Activated naive CD4-positive, alpha-beta T cell treated with anti-CD3 and anti-CD28 coated beads, Interleukin-2, amount 50 U/mL, for 24 hours (primary cell): ENCODE results near the gene COL27A1.

Source experiments
- H3K27ac Mint-ChIP-seq: one replicate; pipeline ENCODE4 v1.8.0; 2021; ENCODE audit warnings: mild to moderate bottlenecking, mixed read lengths
- H3K27me3 Mint-ChIP-seq: one replicate; pipeline ENCODE4 v1.8.0; 2021; ENCODE audit warnings: mixed read lengths
- H3K36me3 Mint-ChIP-seq: one replicate; pipeline ENCODE4 v1.8.0; 2021; ENCODE audit warnings: mixed read lengths
- H3K4me1 Mint-ChIP-seq: one replicate; pipeline ENCODE4 v1.8.0; 2021; ENCODE audit warnings: mixed read lengths
- H3K4me3 Mint-ChIP-seq: one replicate; pipeline ENCODE4 v1.8.0; 2021; ENCODE audit warnings: mild to moderate bottlenecking, mixed read lengths
- H3K9me3 Mint-ChIP-seq: one replicate; pipeline ENCODE4 v1.8.0; 2021; ENCODE audit warnings: mixed read lengths

The COL27A1 gene

GRCh38 chr9:114196117-114196516, 40.8 kb downstream of the COL27A1 start:
- H3K36me3 Mint-ChIP-seq = no peaks in the 10 kb centered on the region
- H3K4me3 Mint-ChIP-seq = no peak overlapping the region
- H3K9me3 Mint-ChIP-seq = no peaks in the 10 kb centered on the region
- no peak overlapping the region for H3K27ac Mint-ChIP-seq
- H3K27me3 Mint-ChIP-seq = no peaks in the 10 kb centered on the region
- H3K4me1 Mint-ChIP-seq = no peaks in the 10 kb centered on the region

GRCh38 chr9:114196979-114197622, 41.8 kb downstream of the COL27A1 start:
- Mint-ChIP-seq H3K27me3 (no peaks in the 10 kb centered on the region), H3K27ac (peak overlapping the region; percentile 74), H3K4me1 (no peaks in the 10 kb centered on the region), H3K4me3 (no peak overlapping the region), H3K9me3 (no peaks in the 10 kb centered on the region), H3K36me3 (no peaks in the 10 kb centered on the region)

- no peak overlapping the region for H3K4me3 Mint-ChIP-seq
- no peaks in the 10 kb centered on the region for H3K36me3 Mint-ChIP-seq
- no peaks in the 10 kb centered on the region for H3K4me1 Mint-ChIP-seq
- H3K27ac Mint-ChIP-seq = no peak overlapping the region
- no peaks in the 10 kb centered on the region for H3K27me3 Mint-ChIP-seq
- H3K9me3 Mint-ChIP-seq = no peaks in the 10 kb centered on the region
These were observed 43.1 kb downstream of the COL27A1 start for GRCh38 chr9:114198249-114199040.

DNA sequence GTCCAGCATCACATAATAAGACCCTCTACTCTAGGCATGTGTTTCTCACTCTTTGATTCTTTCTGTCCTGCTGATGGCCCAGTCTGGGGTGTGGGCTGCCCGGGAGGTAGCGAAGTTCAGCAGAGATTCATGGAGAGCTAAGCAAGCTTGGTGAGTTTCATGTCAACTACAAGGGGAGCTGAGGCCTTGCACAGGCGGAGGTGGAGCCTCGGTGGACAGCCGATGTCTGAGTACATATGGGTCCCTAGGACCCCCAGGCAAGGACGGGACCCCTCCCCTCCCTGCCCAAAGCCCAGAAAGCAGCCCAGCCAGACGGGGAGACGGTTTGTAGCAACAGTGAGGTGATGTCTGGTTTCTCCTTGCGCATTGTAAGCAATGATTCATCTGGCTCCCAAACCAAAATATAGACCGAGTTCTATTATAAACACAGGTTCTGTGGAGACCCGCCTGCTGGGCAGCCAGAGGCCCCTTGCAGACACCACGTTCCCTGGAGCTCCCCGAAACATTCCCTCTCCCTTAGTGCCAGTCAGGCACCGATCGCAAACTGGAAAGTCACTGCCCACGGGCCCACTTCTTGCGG, 45.5 kb downstream of the COL27A1 start:
- no peaks in the 10 kb centered on the region for H3K27me3 Mint-ChIP-seq
- H3K27ac Mint-ChIP-seq = no peak overlapping the region
- H3K4me1 Mint-ChIP-seq = no peaks in the 10 kb centered on the region
- no peak overlapping the region for H3K4me3 Mint-ChIP-seq
- no peaks in the 10 kb centered on the region for H3K36me3 Mint-ChIP-seq
- H3K9me3 Mint-ChIP-seq = no peaks in the 10 kb centered on the region

DNA sequence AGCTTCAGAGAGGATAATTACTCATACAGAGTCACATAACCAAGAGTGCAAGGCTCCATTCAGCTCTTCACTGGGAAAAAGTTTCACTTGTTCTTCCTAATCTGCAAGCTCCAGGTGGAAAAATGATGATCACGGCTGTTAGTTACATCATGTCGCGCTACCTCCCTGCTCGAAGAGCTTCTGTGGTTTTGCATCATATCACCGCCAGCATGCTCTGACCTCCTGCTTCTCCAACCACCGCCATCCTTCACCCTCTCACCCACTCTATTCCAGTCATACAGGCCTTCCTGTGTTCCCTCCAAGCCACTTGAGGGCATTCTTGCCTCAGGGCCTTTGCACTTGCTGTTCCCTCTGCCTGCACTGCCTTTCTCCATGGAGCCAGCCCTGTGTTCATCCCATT, 47.1 kb downstream of the COL27A1 start:
- H3K36me3 Mint-ChIP-seq = no peaks in the 10 kb centered on the region
- H3K27me3 Mint-ChIP-seq = no peaks in the 10 kb centered on the region
- no peak overlapping the region for H3K27ac Mint-ChIP-seq
- no peaks in the 10 kb centered on the region for H3K4me1 Mint-ChIP-seq
- no peak overlapping the region for H3K4me3 Mint-ChIP-seq
- H3K9me3 Mint-ChIP-seq = no peaks in the 10 kb centered on the region

- no peaks in the 10 kb centered on the region for H3K36me3 Mint-ChIP-seq
- H3K9me3 Mint-ChIP-seq = no peaks in the 10 kb centered on the region
- H3K27ac Mint-ChIP-seq = no peak overlapping the region
- H3K4me1 Mint-ChIP-seq = no peaks in the 10 kb centered on the region
- no peak overlapping the region for H3K4me3 Mint-ChIP-seq
- H3K27me3 Mint-ChIP-seq = no peaks in the 10 kb centered on the region
These were observed 47.5 kb downstream of the COL27A1 start for GRCh38 chr9:114202849-114203248.

- H3K36me3 Mint-ChIP-seq = no peaks in the 10 kb centered on the region
- no peaks in the 10 kb centered on the region for H3K27me3 Mint-ChIP-seq
- H3K4me3 Mint-ChIP-seq = no peak overlapping the region
- no peaks in the 10 kb centered on the region for H3K4me1 Mint-ChIP-seq
- no peaks in the 10 kb centered on the region for H3K9me3 Mint-ChIP-seq
- no peak overlapping the region for H3K27ac Mint-ChIP-seq
These were observed 48.2 kb downstream of the COL27A1 start for GRCh38 chr9:114203410-114204140.

GRCh38 chr9:114204265-114204664, 48.9 kb downstream of the COL27A1 start:
- H3K9me3 Mint-ChIP-seq = no peaks in the 10 kb centered on the region
- no peak overlapping the region for H3K27ac Mint-ChIP-seq
- no peak overlapping the region for H3K4me3 Mint-ChIP-seq
- no peaks in the 10 kb centered on the region for H3K36me3 Mint-ChIP-seq
- no peaks in the 10 kb centered on the region for H3K27me3 Mint-ChIP-seq
- no peaks in the 10 kb centered on the region for H3K4me1 Mint-ChIP-seq

DNA sequence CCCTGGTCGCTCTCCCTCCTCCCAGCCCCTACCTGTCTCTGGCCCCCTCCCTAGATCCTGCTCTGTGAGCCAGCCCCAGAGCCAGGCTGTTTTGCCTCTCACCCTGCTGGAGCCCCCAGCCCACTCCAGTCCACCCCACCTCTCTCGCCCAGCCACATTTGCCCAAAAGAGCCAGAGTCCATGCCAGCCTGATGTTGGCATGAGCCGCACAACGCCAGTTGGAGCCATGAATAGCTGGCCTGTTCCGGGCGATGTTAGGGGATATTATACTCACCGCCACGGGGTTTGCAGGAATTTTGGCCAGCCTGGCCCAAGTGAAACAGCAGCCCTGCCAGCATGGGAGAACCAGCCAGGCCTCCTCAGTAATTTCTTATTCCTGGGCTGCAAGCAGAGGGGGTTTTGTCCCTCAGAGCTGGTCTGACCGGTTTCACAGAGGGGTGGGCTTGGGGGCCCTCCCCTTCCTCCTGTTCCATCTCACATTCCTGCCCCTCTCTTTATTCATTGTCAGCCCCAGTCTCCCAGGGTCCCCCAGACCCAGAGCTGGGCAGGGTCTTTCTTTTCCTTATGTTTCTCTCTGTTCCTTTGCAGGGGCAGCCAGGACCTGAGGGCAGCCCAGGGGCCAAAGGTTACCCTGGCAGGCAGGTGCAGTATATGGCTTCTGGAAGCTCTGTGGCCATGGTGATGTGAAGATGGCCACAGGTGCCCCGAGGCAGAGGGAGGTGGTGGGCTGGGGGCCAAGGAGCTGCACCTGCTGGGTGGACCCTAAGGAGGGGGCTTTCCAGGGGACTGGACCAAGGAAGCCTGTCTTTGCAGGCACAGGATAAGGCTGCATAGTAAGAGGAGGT, 50.1 kb downstream of the COL27A1 start:
- H3K27me3 Mint-ChIP-seq = no peaks in the 10 kb centered on the region
- no peak overlapping the region for H3K27ac Mint-ChIP-seq
- H3K4me3 Mint-ChIP-seq = no peak overlapping the region
- H3K9me3 Mint-ChIP-seq = no peaks in the 10 kb centered on the region
- H3K4me1 Mint-ChIP-seq = no peaks in the 10 kb centered on the region
- no peaks in the 10 kb centered on the region for H3K36me3 Mint-ChIP-seq

GRCh38 chr9:114206221-114206789, 51.0 kb downstream of the COL27A1 start:
- H3K9me3 Mint-ChIP-seq = no peaks in the 10 kb centered on the region
- no peak overlapping the region for H3K27ac Mint-ChIP-seq
- H3K4me1 Mint-ChIP-seq = no peaks in the 10 kb centered on the region
- H3K36me3 Mint-ChIP-seq = no peaks in the 10 kb centered on the region
- no peaks in the 10 kb centered on the region for H3K27me3 Mint-ChIP-seq
- no peak overlapping the region for H3K4me3 Mint-ChIP-seq

GRCh38 chr9:114207034-114207810, 51.9 kb downstream of the COL27A1 start:
- Mint-ChIP-seq H3K27ac (no peak overlapping the region), H3K4me1 (no peaks in the 10 kb centered on the region), H3K36me3 (no peaks in the 10 kb centered on the region), H3K9me3 (no peaks in the 10 kb centered on the region), H3K27me3 (no peaks in the 10 kb centered on the region), H3K4me3 (no peak overlapping the region)

DNA sequence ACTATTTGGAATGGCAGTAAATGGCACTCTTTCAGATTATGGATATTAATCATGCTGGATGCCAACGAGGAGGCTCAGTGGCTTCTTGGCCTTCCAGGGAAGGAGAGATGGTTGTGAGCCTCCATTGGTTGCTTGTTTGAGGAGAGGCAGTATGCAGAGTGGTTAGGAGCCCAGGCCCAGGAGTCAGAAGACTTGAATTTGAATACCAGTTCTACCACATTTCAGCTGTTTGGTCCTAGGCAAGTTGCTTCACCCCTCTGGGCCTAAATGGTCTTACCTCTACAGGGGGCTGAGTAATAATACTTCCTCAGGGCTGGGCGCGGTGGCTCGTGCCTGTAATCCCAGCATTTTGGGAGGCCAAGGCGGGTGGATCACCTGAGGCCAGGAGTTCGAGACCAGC, 52.5 kb downstream of the COL27A1 start:
- Mint-ChIP-seq H3K27me3 (no peaks in the 10 kb centered on the region), H3K9me3 (no peaks in the 10 kb centered on the region), H3K36me3 (no peaks in the 10 kb centered on the region), H3K27ac (no peak overlapping the region), H3K4me1 (no peaks in the 10 kb centered on the region), H3K4me3 (no peak overlapping the region)

GRCh38 chr9:114209151-114209550, 53.8 kb downstream of the COL27A1 start:
- Mint-ChIP-seq H3K36me3 (no peaks in the 10 kb centered on the region), H3K27ac (no peak overlapping the region), H3K9me3 (no peaks in the 10 kb centered on the region), H3K4me3 (no peak overlapping the region), H3K27me3 (no peaks in the 10 kb centered on the region), H3K4me1 (no peaks in the 10 kb centered on the region)

GRCh38 chr9:114210136-114210535, 54.8 kb downstream of the COL27A1 start:
- H3K27me3 Mint-ChIP-seq = no peaks in the 10 kb centered on the region
- H3K9me3 Mint-ChIP-seq = no peaks in the 10 kb centered on the region
- no peaks in the 10 kb centered on the region for H3K36me3 Mint-ChIP-seq
- H3K27ac Mint-ChIP-seq = no peak overlapping the region
- H3K4me3 Mint-ChIP-seq = no peak overlapping the region
- no peaks in the 10 kb centered on the region for H3K4me1 Mint-ChIP-seq
